GM21423 (cell line): Measurements from ENCODE around the gene VTI1A.

Experiments used
- ATAC-seq: cut with Tn5 transposase; IDR thresholded peaks from one replicate; pipeline ENCODE4 v1.9.1; 2021; ENCODE audit warnings: mild to moderate bottlenecking, moderate library complexity; ENCODE audit not compliant: unreplicated experiment

The VTI1A gene

GRCh38 chr10:112671743-112672142 lies 224.7 kb downstream of the VTI1A start:
- ATAC-seq, result no peak

- no peak for ATAC-seq
Measured at GRCh38 chr10:112672706-112673105, 225.7 kb downstream of the VTI1A start.

- ATAC-seq, result no peak
Measured at GRCh38 chr10:112675560-112676083, 228.6 kb downstream of the VTI1A start.

GRCh38 chr10:112677689-112678088 lies 230.7 kb downstream of the VTI1A start:
- no peak for ATAC-seq

GRCh38 chr10:112678581-112678980 lies 231.6 kb downstream of the VTI1A start:
- no peak for ATAC-seq

GRCh38 chr10:112678987-112679386 lies 232.0 kb downstream of the VTI1A start:
- no peak for ATAC-seq

- ATAC-seq, result no peak
Measured at GRCh38 chr10:112679392-112679791, 232.4 kb downstream of the VTI1A start.

- ATAC-seq, result no peak
Measured at GRCh38 chr10:112680586-112680985, 233.6 kb downstream of the VTI1A start.

- ATAC-seq, result no peak
Measured at GRCh38 chr10:112687647-112688046, 240.6 kb downstream of the VTI1A start.

GRCh38 chr10:112689327-112690072 lies 242.5 kb downstream of the VTI1A start:
- ATAC-seq, result no peak

GRCh38 chr10:112695539-112695938 lies 248.5 kb downstream of the VTI1A start:
- ATAC-seq, result no peak

- no peak for ATAC-seq
Measured at GRCh38 chr10:112696592-112696991, 249.6 kb downstream of the VTI1A start.

GRCh38 chr10:112698133-112698817 lies 251.3 kb downstream of the VTI1A start:
- ATAC-seq, result no peak

GRCh38 chr10:112698818-112699164 lies 251.8 kb downstream of the VTI1A start:
- no peak for ATAC-seq

- ATAC-seq, result no peak
Measured at GRCh38 chr10:112700215-112700671, 253.2 kb downstream of the VTI1A start.

GRCh38 chr10:112701211-112701877 lies 254.3 kb downstream of the VTI1A start:
- ATAC-seq, result no peak

- no peak for ATAC-seq
Measured at GRCh38 chr10:112701878-112702255, 254.9 kb downstream of the VTI1A start.

GRCh38 chr10:112706577-112706976 lies 259.6 kb downstream of the VTI1A start:
- no peak for ATAC-seq

GRCh38 chr10:112708461-112708860 lies 261.4 kb downstream of the VTI1A start:
- ATAC-seq, result no peak

GRCh38 chr10:112710528-112710927 lies 263.5 kb downstream of the VTI1A start:
- no peak for ATAC-seq

- ATAC-seq, result no peak
Measured at GRCh38 chr10:112711366-112711765, 264.4 kb downstream of the VTI1A start.

GRCh38 chr10:112712536-112712935 lies 265.5 kb downstream of the VTI1A start:
- no peak for ATAC-seq
